ENCODE data around the gene DLG2. TPM values are rescaled to one million over a fixed set of nuclear protein-coding genes. Genes with fewer than 3 reads are reported as not detected.
A peak's percentile ranks its signal among the peaks of the same experiment; 100 is the strongest.

The DLG2 gene
- total RNA-seq, 3 donors from 2014 or later = 4.3 to 12.3 (median 6.9) TPM

DNA sequence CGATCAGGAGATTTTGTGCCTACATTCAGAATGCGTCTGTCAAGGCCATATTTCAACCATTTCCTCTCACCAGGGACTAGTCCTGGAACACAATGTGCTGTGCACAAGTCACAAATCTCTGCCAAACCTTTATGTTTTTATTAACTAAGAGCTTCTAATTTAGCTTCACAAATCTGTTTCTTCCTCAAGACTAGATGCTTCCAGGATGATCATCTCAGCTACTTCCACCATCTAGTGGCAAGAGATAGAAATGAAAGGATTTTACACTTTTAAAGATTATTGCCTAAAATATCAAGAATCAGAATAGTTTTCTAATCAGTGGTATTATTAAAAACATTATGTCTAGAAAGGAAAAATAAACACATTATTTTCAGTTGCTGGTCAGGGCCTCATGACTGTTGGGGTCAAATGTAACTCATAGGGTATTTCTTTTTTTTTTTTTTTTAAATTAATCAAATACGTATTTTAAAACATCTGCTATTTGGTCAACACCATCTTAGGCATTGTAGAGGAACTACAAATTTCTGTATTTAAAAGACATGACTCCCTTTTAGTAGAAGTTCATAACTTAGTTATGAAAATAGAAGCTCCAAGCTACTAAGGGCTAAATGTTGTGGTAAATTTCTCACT, 1102.6 kb downstream of the DLG2 start:
- TF ChIP-seq POLR2A (IDR thresholded peaks at IDR 0.05) = no peak
- TF ChIP-seq, protein P1, sequence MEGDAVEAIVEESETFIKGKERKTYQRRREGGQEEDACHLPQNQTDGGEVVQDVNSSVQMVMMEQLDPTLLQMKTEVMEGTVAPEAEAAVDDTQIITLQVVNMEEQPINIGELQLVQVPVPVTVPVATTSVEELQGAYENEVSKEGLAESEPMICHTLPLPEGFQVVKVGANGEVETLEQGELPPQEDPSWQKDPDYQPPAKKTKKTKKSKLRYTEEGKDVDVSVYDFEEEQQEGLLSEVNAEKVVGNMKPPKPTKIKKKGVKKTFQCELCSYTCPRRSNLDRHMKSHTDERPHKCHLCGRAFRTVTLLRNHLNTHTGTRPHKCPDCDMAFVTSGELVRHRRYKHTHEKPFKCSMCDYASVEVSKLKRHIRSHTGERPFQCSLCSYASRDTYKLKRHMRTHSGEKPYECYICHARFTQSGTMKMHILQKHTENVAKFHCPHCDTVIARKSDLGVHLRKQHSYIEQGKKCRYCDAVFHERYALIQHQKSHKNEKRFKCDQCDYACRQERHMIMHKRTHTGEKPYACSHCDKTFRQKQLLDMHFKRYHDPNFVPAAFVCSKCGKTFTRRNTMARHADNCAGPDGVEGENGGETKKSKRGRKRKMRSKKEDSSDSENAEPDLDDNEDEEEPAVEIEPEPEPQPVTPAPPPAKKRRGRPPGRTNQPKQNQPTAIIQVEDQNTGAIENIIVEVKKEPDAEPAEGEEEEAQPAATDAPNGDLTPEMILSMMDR (IDR thresholded peaks at IDR 0.05) = peak in 2 of 3 donors; percentile 28 to 30
- no peak for TF ChIP-seq POLR2AphosphoS5 (IDR thresholded peaks at IDR 0.05)
- no peak overlapping the region for H3K27ac ChIP-seq
- no peak overlapping the region for H3K4me3 ChIP-seq
- intact Hi-C loops (cut with DNase I; ENCODE audit: low total_unique reads) = no loop called here
- H3K4me1 ChIP-seq = no peaks in the 10 kb centered on the region
- no peaks in the 10 kb centered on the region for H3K9me3 ChIP-seq
- no peaks in the 10 kb centered on the region for H3K27me3 ChIP-seq
- no peaks in the 10 kb centered on the region for H3K36me3 ChIP-seq
- no peak for DNase-seq (ENCODE audit: low spot score in 2 of 2)

DNA sequence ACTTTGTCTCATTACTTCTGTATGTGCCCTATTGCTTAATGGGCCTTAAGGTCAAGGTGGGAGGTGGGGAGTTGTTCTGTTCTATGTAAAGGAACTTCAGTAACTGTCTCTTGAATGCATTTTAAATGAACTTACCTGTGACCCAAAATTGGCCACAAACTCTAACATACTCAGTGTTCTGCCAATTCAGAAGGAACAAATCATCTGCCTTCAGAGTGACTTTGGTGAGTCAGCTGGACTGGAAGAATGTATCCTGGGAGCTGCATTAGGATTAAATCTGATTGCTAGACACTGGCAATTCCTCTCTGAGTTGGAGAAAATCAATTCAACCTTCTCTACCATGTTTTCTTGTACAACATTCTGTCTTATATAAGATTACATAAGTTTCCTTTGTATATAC, 1104.8 kb downstream of the DLG2 start:
- H3K9me3 ChIP-seq = no peaks in the 10 kb centered on the region
- intact Hi-C loops (cut with DNase I; ENCODE audit: low total_unique reads) = no loop called here

DNA sequence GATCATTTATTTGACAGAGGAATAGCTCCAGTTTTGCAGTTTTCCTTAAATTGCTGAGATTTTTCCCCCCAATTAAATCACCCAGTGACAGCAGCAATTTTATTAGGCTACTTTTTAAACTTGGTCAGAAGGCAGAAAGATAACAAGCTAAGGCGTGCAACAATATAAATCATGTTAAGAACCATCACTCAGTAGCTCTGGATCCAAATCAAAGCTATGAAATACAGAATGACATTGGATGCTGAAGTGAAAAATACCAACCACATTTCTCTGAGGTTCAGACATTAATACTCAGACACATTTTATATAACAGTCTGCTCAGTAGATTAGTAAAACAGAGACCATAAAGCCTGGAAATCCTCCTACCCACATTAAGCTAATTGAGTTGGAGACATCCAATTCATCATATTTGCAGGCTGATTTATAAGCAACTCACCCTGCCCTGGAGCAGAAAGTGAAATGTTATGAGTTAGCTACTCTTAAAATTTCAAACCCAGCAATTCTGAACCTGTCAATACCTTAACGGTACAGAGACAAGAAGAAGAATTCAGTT, 1108.4 kb downstream of the DLG2 start:
- Histone ChIP-seq H3K27me3 (no peaks in the 10 kb centered on the region), H3K27ac (no peak overlapping the region), H3K4me3 (no peak overlapping the region), H3K36me3 (no peaks in the 10 kb centered on the region), H3K4me1 (no peaks in the 10 kb centered on the region), H3K9me3 (no peaks in the 10 kb centered on the region)
- TF ChIP-seq POLR2A (IDR thresholded peaks at IDR 0.05) (no peak), POLR2AphosphoS5 (IDR thresholded peaks at IDR 0.05) (no peak)
- TF ChIP-seq, protein P1 (IDR thresholded peaks at IDR 0.05) = no peak
- no peak for DNase-seq (ENCODE audit: low spot score in 2 of 2)
- intact Hi-C loops (cut with DNase I; ENCODE audit: low total_unique reads) = no loop called here

More for the DNA sequence above, 1104.8 kb downstream of the DLG2 start:
- no peaks in the 10 kb centered on the region for H3K36me3 ChIP-seq
- H3K27ac ChIP-seq = no peak overlapping the region
- H3K27me3 ChIP-seq = no peaks in the 10 kb centered on the region
- H3K4me3 ChIP-seq = no peak overlapping the region
- no peaks in the 10 kb centered on the region for H3K4me1 ChIP-seq
- TF ChIP-seq POLR2A (IDR thresholded peaks at IDR 0.05) (no peak), POLR2AphosphoS5 (IDR thresholded peaks at IDR 0.05) (no peak)
- TF ChIP-seq, protein P1 (IDR thresholded peaks at IDR 0.05) = no peak
- no peak for DNase-seq (ENCODE audit: low spot score in 2 of 2)

DNA sequence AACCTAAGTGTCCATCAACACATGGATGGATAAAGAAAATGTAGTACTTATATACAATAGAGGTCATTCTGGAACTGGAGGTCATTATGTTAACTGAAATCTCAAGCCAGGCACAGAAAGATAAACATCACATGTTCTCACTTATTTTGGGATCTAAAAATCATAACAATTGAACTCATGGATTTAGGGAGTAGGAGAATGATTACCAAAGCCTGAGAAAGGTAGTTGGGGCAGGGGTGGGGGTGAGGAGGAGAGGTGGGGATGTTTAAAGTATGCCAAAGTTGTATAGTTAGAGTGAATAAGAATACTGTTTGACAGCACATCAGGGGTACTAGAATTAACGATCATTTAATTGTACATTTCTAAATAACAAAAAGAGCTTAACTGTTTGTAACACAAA, 1112.7 kb downstream of the DLG2 start:
- Histone ChIP-seq H3K27me3 (no peaks in the 10 kb centered on the region), H3K4me3 (no peak overlapping the region), H3K4me1 (no peaks in the 10 kb centered on the region), H3K36me3 (no peaks in the 10 kb centered on the region), H3K9me3 (no peaks in the 10 kb centered on the region), H3K27ac (no peak overlapping the region)
- intact Hi-C loops (cut with DNase I; ENCODE audit: low total_unique reads) = no loop called here
- TF ChIP-seq POLR2AphosphoS5 (IDR thresholded peaks at IDR 0.05) = no peak
- TF ChIP-seq, protein P1 (IDR thresholded peaks at IDR 0.05) = no peak
- no peak for TF ChIP-seq POLR2A (IDR thresholded peaks at IDR 0.05)
- no peak for DNase-seq (ENCODE audit: low spot score in 2 of 2)

DNA sequence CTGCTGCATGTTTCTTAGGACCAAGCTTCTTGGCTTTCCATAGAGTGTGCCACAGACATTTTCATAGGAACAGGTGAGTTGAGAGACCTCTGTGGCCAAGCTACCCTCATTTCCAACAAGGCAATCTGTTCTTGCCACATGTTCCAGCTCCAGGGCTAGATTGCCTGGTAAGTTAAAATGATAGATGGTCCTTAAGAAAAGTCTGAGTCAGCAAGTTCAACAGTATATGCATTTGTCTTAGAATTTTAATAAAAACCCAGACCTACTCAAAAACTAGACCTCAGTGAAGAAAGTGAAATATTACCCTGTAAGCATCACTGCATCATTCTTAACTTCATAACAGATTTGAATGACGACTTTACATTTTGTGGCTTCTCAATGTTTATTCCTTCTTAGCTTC, 1123.6 kb downstream of the DLG2 start:
- Histone ChIP-seq H3K9me3 (no peaks in the 10 kb centered on the region), H3K4me3 (no peak overlapping the region), H3K36me3 (no peaks in the 10 kb centered on the region), H3K27me3 (no peaks in the 10 kb centered on the region), H3K27ac (no peak overlapping the region), H3K4me1 (no peaks in the 10 kb centered on the region)
- DNase-seq (ENCODE audit: low spot score in 2 of 2) = no peak
- intact Hi-C loops (cut with DNase I; ENCODE audit: low total_unique reads) = no loop called here
- TF ChIP-seq POLR2AphosphoS5 (IDR thresholded peaks at IDR 0.05) (no peak), POLR2A (IDR thresholded peaks at IDR 0.05) (no peak)
- TF ChIP-seq, protein P1 (IDR thresholded peaks at IDR 0.05) = no peak
